HepG2 (cell line): ENCODE measurements around the gene TMEM141. TPM values are rescaled to one million over a fixed set of nuclear protein-coding genes. Genes with fewer than 3 reads are reported as not detected.

Experiments used
- AKAP8 ChIP-seq: sonication (generic); formaldehyde crosslinking; IDR thresholded peaks from 2 replicates; pipeline ENCODE4 v1.5.1; 2020; ENCODE audit warnings: mild to moderate bottlenecking, missing genetic modification reagents
- ELF1 ChIP-seq: sonication (generic); formaldehyde crosslinking; IDR thresholded peaks from 2 replicates; pipeline ENCODE4 v1.4.0; 2020; ENCODE audit warnings: missing genetic modification reagents
- HNRNPK ChIP-seq: fragments of 200-400 bp; formaldehyde crosslinking; IDR thresholded peaks from 2 replicates; pipeline ENCODE4 v1.6.1; 2018; ENCODE audit warnings: low read length, low read depth, moderate library complexity, mild to moderate bottlenecking; ENCODE audit not compliant: poor library complexity, severe bottlenecking
- ISX ChIP-seq: sonication (generic); formaldehyde crosslinking; conservative IDR thresholded peaks from 2 replicates; pipeline ENCODE4 v1.5.0; 2020; ENCODE audit warnings: missing genetic modification reagents
- MEIS2 ChIP-seq: sonication (generic); formaldehyde crosslinking; IDR thresholded peaks from 2 replicates; pipeline ENCODE4 v1.9.0; 2021; ENCODE audit warnings: mild to moderate bottlenecking, missing genetic modification reagents
- MXI1 ChIP-seq: IDR thresholded peaks from 3 replicates; pipeline ENCODE4 v1.6.1; 2012; ENCODE audit warnings: low read depth, low read length, inconsistent platforms, borderline replicate concordance
- NFE2L2 ChIP-seq: fragments of 150-350 bp; IDR thresholded peaks from 2 replicates; pipeline ENCODE4 v1.6.1; 2014; ENCODE audit warnings: low read length
- PAF1 ChIP-seq: IDR thresholded peaks from 2 replicates; pipeline ENCODE4 v1.6.1; 2016; ENCODE audit warnings: missing genetic modification reagents, missing compliant biosample characterization
- REPIN1 ChIP-seq: sonication (generic); formaldehyde crosslinking; IDR thresholded peaks from 2 replicates; pipeline ENCODE4 v1.8.0; 2022; ENCODE audit warnings: missing genetic modification reagents, low read depth, mild to moderate bottlenecking, borderline replicate concordance
- REXO4 ChIP-seq: sonication (generic); formaldehyde crosslinking; IDR thresholded peaks from 2 replicates; pipeline ENCODE4 v1.8.0; 2022; ENCODE audit warnings: missing genetic modification reagents, mild to moderate bottlenecking, borderline replicate concordance
- ZFYVE20 ChIP-seq: sonication (generic); formaldehyde crosslinking; IDR thresholded peaks from 2 replicates; pipeline ENCODE4 v1.8.0; 2023; ENCODE audit warnings: low read depth, mild to moderate bottlenecking, moderate library complexity, missing genetic modification reagents, borderline replicate concordance
- ZNF441 ChIP-seq: sonication (generic); formaldehyde crosslinking; IDR thresholded peaks from 2 replicates; pipeline ENCODE4 v1.7.0; 2021; ENCODE audit warnings: missing genetic modification reagents, borderline replicate concordance
- ZNF644 ChIP-seq: IDR thresholded peaks from 2 replicates; pipeline ENCODE4 v1.6.1; 2016; ENCODE audit warnings: low read depth
- ZNF879 ChIP-seq: sonication (generic); formaldehyde crosslinking; IDR thresholded peaks from 2 replicates; pipeline ENCODE4 v1.8.1; 2023; ENCODE audit warnings: missing genetic modification reagents
- polyA plus RNA-seq, 8 experiments: library from polyadenylated mRNA; depleted of rRNA in 3 of 8; stranded (reverse) in 7 of 8; unstranded in 1 of 8; fragments of >200 nt; fragmentation: Illumina TruSeq in 4 of 8; extraction: Trizol in 4 of 8; gene quantifications; 2 replicates each; pipeline versions ENCODE4 v1.2.1 to v1.2.3, GENCODE V29; 2011 to 2016; ENCODE audit warnings: low read depth in 4 of 8, missing spikeins in 1 of 8, mixed read lengths in 1 of 8; ENCODE audit not compliant: insufficient read depth in 1 of 8
- total RNA-seq, 5 experiments: library from RNA; depleted of rRNA; stranded (reverse); fragments of >200 nt; fragmentation: Illumina TruSeq; extraction: Trizol; gene quantifications; 2 replicates each; pipeline ENCODE4 v1.2.3, GENCODE V29; 2016; ENCODE audit warnings: low read depth in 1 of 5
- TF ChIP-seq, protein P1 (sequence below): sonication (generic); formaldehyde crosslinking; IDR thresholded peaks from 2 replicates; pipeline ENCODE4 v1.8.1; 2022; ENCODE audit warnings: mild to moderate bottlenecking, missing genetic modification reagents
- TF ChIP-seq, protein P2 (sequence below): sonication (generic); formaldehyde crosslinking; IDR thresholded peaks from 2 replicates; pipeline ENCODE4 v1.4.0; 2020; ENCODE audit warnings: mild to moderate bottlenecking, missing genetic modification reagents
- TF ChIP-seq, protein P3 (sequence below): sonication (generic); formaldehyde crosslinking; IDR thresholded peaks from 2 replicates; pipeline ENCODE4 v1.5.0; 2020; ENCODE audit warnings: mild to moderate bottlenecking, missing genetic modification reagents
- TF ChIP-seq, protein P4 (sequence below): sonication (generic); formaldehyde crosslinking; IDR thresholded peaks from 2 replicates; pipeline ENCODE4 v1.8.1; 2023; ENCODE audit warnings: mild to moderate bottlenecking, moderate library complexity, missing genetic modification reagents
- TF ChIP-seq, protein P5 (sequence below): sonication (generic); formaldehyde crosslinking; conservative IDR thresholded peaks from 2 replicates; pipeline ENCODE4 v1.8.0; 2022; ENCODE audit warnings: mild to moderate bottlenecking, moderate library complexity, missing genetic modification reagents
- TF ChIP-seq, protein P6 (sequence below): sonication (generic); formaldehyde crosslinking; IDR thresholded peaks from 2 replicates; pipeline ENCODE4 v1.5.1; 2020; ENCODE audit warnings: missing genetic modification reagents, mild to moderate bottlenecking, borderline replicate concordance

The TMEM141 gene
- total and polyA plus RNA-seq, 2 of the 13 experiments (the other 11 are each of a cell fraction or from before 2014, with no cell fraction given), result 81.0 to 202 TPM

DNA sequence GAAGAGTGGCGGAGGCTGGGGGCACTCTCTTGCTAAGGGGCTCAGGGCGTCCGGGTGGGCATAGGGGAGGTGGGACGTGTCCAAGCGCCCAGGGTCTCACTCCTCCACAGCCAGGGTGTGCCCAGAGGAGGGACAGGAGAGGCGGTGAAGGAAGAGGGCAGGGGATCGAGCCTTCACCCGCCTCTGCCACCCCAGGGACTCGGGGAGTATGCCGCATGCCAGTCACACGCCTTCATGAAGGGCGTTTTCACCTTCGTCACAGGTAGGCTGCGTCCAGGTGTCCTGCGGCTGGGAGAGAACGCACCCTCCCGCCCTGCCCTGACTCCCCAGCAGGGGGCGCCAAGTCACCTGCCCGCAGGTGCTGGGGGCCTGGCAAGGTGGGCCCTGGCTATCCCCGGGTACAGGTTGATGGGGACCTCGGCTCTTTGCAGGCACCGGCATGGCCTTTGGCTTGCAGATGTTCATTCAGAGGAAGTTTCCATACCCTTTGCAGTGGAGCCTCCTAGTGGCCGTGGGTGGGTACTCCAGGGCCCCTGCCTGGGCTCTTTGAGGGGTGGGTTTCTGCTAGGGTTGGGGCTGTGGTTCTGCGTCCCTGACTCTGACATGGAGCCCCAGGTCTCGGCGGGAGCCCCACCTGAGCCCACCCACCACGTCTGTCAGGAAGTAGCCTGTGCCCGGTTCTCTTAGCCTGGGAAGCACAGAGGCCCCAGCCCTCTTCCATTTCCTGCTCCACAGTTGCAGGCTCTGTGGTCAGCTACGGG lies 552 bp downstream of the TMEM141 start (continued):
- 0 out of 2 replicates have a peak, but pooled peaks have one; percentile 11 for TF ChIP-seq MEIS2 (CRISPR knock-in tag)
- TF ChIP-seq, protein P1, sequence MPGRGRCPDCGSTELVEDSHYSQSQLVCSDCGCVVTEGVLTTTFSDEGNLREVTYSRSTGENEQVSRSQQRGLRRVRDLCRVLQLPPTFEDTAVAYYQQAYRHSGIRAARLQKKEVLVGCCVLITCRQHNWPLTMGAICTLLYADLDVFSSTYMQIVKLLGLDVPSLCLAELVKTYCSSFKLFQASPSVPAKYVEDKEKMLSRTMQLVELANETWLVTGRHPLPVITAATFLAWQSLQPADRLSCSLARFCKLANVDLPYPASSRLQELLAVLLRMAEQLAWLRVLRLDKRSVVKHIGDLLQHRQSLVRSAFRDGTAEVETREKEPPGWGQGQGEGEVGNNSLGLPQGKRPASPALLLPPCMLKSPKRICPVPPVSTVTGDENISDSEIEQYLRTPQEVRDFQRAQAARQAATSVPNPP (CRISPR knock-in tag), result no peak
- TF ChIP-seq ELF1 (CRISPR knock-in tag), result 0 out of 2 replicates have a peak, but pooled peaks have one; percentile 3
- TF ChIP-seq ZFYVE20 (CRISPR knock-in tag), result no peak; the same call in 1 of the 2 replicates
- TF ChIP-seq MXI1, result no peak; the same call in 2 of the 3 replicates
- TF ChIP-seq, protein P2, sequence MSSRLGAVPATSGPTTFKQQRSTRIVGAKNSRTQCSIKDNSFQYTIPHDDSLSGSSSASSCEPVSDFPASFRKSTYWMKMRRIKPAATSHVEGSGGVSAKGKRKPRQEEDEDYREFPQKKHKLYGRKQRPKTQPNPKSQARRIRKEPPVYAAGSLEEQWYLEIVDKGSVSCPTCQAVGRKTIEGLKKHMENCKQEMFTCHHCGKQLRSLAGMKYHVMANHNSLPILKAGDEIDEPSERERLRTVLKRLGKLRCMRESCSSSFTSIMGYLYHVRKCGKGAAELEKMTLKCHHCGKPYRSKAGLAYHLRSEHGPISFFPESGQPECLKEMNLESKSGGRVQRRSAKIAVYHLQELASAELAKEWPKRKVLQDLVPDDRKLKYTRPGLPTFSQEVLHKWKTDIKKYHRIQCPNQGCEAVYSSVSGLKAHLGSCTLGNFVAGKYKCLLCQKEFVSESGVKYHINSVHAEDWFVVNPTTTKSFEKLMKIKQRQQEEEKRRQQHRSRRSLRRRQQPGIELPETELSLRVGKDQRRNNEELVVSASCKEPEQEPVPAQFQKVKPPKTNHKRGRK (CRISPR knock-in tag), result no peak
- no peak for TF ChIP-seq REPIN1 (CRISPR knock-in tag)
- peak; percentile 59 for TF ChIP-seq AKAP8
- TF ChIP-seq, protein P3, sequence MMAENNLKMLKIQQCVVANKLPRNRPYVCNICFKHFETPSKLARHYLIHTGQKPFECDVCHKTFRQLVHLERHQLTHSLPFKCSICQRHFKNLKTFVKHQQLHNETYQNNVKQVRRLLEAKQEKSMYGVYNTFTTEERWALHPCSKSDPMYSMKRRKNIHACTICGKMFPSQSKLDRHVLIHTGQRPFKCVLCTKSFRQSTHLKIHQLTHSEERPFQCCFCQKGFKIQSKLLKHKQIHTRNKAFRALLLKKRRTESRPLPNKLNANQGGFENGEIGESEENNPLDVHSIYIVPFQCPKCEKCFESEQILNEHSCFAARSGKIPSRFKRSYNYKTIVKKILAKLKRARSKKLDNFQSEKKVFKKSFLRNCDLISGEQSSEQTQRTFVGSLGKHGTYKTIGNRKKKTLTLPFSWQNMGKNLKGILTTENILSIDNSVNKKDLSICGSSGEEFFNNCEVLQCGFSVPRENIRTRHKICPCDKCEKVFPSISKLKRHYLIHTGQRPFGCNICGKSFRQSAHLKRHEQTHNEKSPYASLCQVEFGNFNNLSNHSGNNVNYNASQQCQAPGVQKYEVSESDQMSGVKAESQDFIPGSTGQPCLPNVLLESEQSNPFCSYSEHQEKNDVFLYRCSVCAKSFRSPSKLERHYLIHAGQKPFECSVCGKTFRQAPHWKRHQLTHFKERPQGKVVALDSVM, result no peak
- TF ChIP-seq NFE2L2, result no peak
- TF ChIP-seq, protein P4, sequence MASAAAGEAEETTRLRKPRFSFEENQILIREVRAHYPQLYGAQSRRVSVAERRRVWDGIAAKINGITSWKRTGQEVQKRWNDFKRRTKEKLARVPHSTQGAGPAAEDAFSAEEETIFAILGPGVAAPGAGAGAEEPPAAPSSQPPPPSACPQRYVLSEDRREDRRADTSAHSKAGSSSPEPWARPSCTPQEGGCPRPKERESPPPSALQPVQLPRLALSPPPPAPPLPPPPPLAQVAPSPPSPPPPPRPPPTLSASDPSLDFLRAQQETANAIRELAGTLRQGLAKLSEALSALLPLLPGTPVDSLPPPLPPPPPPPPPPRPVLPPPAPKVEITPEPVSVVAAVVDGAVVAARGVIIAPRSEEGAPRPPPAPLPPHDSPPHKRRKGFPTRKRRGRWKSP, result peak; percentile 17; the same call in 1 of the 2 replicates
- TF ChIP-seq ZNF879 (CRISPR knock-in tag), result no peak
- no peak for TF ChIP-seq PAF1
- TF ChIP-seq, protein P5, sequence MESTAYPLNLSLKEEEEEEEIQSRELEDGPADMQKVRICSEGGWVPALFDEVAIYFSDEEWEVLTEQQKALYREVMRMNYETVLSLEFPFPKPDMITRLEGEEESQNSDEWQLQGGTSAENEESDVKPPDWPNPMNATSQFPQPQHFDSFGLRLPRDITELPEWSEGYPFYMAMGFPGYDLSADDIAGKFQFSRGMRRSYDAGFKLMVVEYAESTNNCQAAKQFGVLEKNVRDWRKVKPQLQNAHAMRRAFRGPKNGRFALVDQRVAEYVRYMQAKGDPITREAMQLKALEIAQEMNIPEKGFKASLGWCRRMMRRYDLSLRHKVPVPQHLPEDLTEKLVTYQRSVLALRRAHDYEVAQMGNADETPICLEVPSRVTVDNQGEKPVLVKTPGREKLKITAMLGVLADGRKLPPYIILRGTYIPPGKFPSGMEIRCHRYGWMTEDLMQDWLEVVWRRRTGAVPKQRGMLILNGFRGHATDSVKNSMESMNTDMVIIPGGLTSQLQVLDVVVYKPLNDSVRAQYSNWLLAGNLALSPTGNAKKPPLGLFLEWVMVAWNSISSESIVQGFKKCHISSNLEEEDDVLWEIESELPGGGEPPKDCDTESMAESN (CRISPR knock-in tag), result peak; percentile 50; the same call in 1 of the 2 replicates
- TF ChIP-seq ISX, result no peak
- TF ChIP-seq HNRNPK, result no peak
- TF ChIP-seq ZNF441 (CRISPR knock-in tag), result 0 out of 2 replicates have a peak, but pooled peaks have one; percentile 12
- no peak for TF ChIP-seq REXO4 (CRISPR knock-in tag)
- TF ChIP-seq, protein P6, sequence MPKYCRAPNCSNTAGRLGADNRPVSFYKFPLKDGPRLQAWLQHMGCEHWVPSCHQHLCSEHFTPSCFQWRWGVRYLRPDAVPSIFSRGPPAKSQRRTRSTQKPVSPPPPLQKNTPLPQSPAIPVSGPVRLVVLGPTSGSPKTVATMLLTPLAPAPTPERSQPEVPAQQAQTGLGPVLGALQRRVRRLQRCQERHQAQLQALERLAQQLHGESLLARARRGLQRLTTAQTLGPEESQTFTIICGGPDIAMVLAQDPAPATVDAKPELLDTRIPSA (CRISPR knock-in tag), result no peak
- no peak for TF ChIP-seq ZNF644 (CRISPR knock-in tag)
